Activated T-cell treated with anti-CD3 and anti-CD28 coated beads, Interleukin-2, amount 50 U/mL, for 4 hours (primary cell): ENCODE measurements around the gene SSBP3. TPM values are rescaled to one million over a fixed set of nuclear protein-coding genes. Genes with fewer than 3 reads are reported as not detected.

ENCODE experiments used
- ATAC-seq, 2 donors: fragments of 200-7000 bp; cut with Tn5 transposase; one replicate each; pipeline ENCODE4 v1.10.0; 2021
- DNase-seq: peaks from one replicate; pipeline ENCODE4 v3.0.0-alpha.2; 2020
- H3K27me3 Mint-ChIP-seq: one replicate; pipeline ENCODE4 v1.8.0; 2021; ENCODE audit warnings: low read depth, mixed read lengths
- H3K36me3 Mint-ChIP-seq: one replicate; pipeline ENCODE4 v1.8.0; 2022; ENCODE audit warnings: mixed read lengths; ENCODE audit not compliant: insufficient read depth
- H3K4me1 Mint-ChIP-seq: one replicate; pipeline ENCODE4 v1.8.0; 2021; ENCODE audit warnings: low read depth, mixed read lengths
- H3K4me3 Mint-ChIP-seq: one replicate; pipeline ENCODE4 v1.8.0; 2021; ENCODE audit warnings: mild to moderate bottlenecking, moderate library complexity, mixed read lengths
- H3K9me3 Mint-ChIP-seq: one replicate; pipeline ENCODE4 v1.8.0; 2021; ENCODE audit warnings: mixed read lengths
- total RNA-seq, 3 donors: library from RNA; stranded (reverse); gene quantifications; one replicate each; pipeline ENCODE4 v1.2.1, GENCODE V29; 2021

The SSBP3 gene
- total RNA-seq, 3 donors from 2014 or later: 36.2 to 39.1 (median 37.5) TPM

DNA sequence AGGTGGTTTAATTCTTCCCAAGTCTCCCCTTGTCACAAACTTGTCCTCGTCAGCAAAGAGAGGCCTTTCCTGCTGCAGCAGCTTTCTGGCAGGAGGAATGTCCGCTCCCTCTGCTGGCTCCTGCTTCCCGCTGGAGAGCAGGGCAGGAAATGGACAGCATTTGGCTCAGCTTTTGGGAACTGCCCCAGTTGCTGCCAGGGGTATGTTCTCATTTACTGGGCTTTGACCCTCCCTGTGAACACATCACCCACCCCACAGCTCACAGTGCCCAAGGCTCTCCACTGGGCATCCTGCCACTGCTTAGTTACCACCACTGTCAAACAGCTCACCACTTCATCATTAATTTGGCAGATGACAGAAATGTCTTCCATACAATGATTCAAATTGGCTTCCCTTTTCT lies 130.8 kb downstream of the SSBP3 start:
- no peak overlapping the region for H3K4me3 Mint-ChIP-seq
- no peak for ATAC-seq
- no peak for DNase-seq
- no peaks in the 10 kb centered on the region for H3K9me3 Mint-ChIP-seq
- H3K4me1 Mint-ChIP-seq: peaks cover 27% of the 10 kb centered on the region
- H3K27me3 Mint-ChIP-seq: no peaks in the 10 kb centered on the region
- peaks cover 8% of the 10 kb centered on the region for H3K36me3 Mint-ChIP-seq

DNA sequence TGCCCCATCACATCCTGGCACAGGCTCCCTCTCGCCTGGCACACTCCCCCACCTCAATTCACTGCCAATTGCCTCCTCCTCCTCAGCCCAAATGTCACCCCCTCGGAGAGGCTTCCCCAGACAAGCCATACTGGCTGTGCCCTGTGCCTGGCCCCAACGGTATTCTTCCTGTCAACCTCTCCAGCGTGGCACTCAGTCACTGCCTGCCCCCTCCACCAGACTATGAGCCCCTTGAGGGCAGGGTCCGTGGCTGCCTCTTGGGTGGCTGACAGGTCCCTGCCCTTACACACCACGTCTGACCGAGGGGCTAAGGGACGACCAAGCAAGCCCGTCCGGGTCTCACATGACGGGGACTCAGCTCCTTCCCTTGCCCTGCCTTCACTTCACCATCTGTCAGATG lies 131.3 kb downstream of the SSBP3 start:
- Mint-ChIP-seq H3K4me1 (peaks cover 22% of the 10 kb centered on the region), H3K27me3 (no peaks in the 10 kb centered on the region), H3K4me3 (no peak overlapping the region), H3K9me3 (no peaks in the 10 kb centered on the region), H3K36me3 (peaks cover 4% of the 10 kb centered on the region)
- no peak for DNase-seq
- ATAC-seq: no peak

DNA sequence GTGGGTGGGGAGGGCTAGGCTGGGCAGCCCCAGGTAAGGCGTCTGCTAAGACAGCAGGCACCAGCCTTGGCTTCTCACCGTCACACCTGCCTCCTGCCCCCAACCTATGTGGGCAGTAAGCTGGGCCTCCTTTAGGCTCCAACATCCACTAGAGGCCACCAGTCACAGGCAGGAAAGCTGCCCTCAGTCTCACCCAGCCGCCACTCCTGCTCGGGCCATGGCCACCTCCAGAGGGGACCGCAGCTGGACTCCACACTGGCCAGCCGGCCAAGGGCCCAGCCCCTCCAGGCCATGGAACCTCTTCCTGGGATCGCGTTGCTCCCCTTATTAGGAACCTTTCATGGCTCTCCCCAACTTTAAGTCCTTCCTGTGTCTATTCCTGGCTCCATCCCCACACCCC lies 131.7 kb downstream of the SSBP3 start:
- DNase-seq (no peak), ATAC-seq (no peak)
- H3K27me3 Mint-ChIP-seq: no peaks in the 10 kb centered on the region
- H3K4me1 Mint-ChIP-seq: peaks cover 18% of the 10 kb centered on the region
- peaks cover 3% of the 10 kb centered on the region for H3K36me3 Mint-ChIP-seq
- H3K4me3 Mint-ChIP-seq: no peak overlapping the region
- no peaks in the 10 kb centered on the region for H3K9me3 Mint-ChIP-seq

DNA sequence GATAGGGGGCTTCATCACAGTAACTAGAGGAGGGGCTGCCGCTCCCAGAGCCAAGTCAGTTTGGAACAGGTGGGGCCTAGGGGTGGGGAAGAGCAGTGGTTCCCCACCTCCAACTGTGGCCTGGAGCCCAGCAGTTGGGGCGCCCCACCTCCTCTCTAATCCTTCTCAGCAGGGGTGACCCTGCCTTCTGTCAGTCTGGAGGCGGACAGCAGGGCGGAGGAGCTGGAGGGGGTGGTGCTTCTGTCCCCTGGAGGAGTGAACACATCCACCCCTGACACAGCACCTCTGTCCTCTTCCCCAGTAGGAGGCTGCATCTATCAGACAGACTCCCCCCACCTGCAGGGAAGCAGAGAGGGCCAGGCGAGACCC lies 132.4 kb downstream of the SSBP3 start:
- Mint-ChIP-seq H3K27me3 (no peaks in the 10 kb centered on the region), H3K9me3 (no peaks in the 10 kb centered on the region), H3K4me1 (peaks cover 16% of the 10 kb centered on the region), H3K4me3 (no peak overlapping the region), H3K36me3 (peaks cover 3% of the 10 kb centered on the region)
- ATAC-seq (no peak), DNase-seq (no peak)

DNA sequence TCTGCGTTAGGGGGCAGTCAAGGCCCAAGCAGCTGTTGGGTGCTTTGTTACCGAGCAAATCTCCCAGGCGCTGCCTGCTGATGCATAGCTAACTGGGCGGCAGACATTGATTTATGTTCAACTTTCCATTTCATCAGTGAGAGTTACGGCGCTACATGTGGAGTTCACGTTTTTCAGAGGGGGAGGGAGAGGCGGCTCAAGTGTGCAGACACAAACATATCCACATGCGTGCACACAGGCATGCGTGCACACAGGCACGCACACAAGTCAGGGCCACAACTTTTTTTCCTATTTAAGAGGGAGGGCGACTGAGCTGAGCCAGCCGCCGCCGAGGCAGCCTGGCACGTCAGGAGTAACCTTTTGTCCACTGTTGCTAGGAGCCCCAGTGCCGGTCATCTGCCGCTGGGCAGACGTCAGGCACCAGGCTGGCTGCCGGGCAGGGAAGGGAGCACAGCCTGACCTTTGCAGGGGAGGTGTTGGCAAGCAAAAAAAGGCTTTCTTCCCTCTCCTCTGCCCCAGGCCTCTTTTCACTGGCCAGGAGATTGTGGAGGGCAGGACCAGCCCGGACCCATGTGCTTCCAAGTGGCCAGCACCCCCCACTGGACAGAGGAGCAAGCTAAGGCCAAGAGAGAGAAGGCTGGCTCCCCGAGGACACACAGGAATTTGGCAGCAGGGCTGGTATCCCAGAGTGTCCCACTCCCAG lies 133.0 kb downstream of the SSBP3 start:
- H3K9me3 Mint-ChIP-seq: no peaks in the 10 kb centered on the region
- H3K36me3 Mint-ChIP-seq: peaks cover 3% of the 10 kb centered on the region
- ATAC-seq: no peak
- no peak overlapping the region for H3K4me3 Mint-ChIP-seq
- no peak for DNase-seq
- no peaks in the 10 kb centered on the region for H3K27me3 Mint-ChIP-seq
- H3K4me1 Mint-ChIP-seq: peaks cover 16% of the 10 kb centered on the region

DNA sequence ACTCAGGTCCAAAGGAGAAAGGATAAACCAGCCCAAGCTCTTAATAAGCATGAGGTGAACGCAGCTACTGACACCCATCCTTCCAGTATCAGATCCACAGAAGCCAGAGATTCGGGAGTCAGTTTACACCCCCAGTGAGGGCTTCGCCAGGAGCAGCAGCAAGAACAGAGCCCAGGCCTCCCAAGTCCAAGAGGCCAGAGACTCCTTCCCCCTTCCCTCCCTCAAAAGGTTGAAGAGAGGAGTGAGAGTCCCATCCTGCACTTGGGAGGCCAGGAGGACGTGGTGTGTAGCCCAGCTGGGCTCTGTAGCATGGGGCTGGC lies 133.5 kb downstream of the SSBP3 start:
- DNase-seq: no peak
- Mint-ChIP-seq H3K36me3 (peaks cover 3% of the 10 kb centered on the region), H3K4me1 (peaks cover 15% of the 10 kb centered on the region), H3K4me3 (no peak overlapping the region), H3K9me3 (no peaks in the 10 kb centered on the region), H3K27me3 (no peaks in the 10 kb centered on the region)
- no peak for ATAC-seq

DNA sequence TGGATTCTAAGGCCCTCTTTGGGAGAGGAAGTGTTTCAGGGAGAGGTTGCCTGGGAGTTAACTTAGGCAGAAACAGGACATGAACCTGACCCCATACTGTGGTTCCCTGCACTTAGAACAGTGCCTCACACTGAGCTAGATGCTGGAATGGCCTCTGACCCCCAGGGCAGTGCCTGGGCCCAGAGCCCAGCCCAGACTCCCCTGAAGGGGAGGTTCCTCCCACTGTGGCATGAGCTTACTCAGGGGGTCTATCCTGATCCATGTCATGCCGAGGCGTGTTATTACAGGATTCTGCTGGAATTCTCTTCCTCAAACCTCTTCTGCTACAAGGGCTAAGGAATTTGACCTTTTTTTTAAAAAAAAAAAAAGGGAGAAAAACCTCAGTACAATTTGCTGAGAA lies 134.1 kb downstream of the SSBP3 start:
- Mint-ChIP-seq H3K4me3 (no peak overlapping the region), H3K36me3 (peaks cover 3% of the 10 kb centered on the region), H3K4me1 (peaks cover 9% of the 10 kb centered on the region), H3K27me3 (no peaks in the 10 kb centered on the region), H3K9me3 (no peaks in the 10 kb centered on the region)
- ATAC-seq: no peak
- no peak for DNase-seq

DNA sequence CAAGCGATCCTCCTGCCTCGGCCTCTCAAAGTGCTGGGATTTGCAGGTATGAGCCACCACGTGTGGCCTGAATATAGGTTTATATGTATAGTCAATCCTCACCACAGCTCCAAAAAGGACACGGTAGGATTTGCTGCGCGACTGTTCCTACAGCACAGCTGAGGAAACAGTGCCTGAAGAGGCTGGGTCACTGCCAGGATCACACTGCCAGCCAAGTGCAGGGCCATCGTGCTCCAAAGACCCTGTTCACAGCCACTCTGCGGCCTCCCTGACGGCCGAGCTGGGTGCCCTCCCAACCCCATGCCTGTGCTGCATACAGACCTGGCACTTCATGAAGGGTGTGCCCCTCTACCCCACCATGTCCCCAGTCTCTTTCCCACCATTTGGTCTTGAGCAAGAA lies 134.9 kb downstream of the SSBP3 start:
- peaks cover 2% of the 10 kb centered on the region for H3K4me1 Mint-ChIP-seq
- H3K36me3 Mint-ChIP-seq: no peaks in the 10 kb centered on the region
- no peaks in the 10 kb centered on the region for H3K9me3 Mint-ChIP-seq
- DNase-seq (no peak), ATAC-seq (no peak)
- H3K4me3 Mint-ChIP-seq: no peak overlapping the region
- H3K27me3 Mint-ChIP-seq: no peaks in the 10 kb centered on the region

DNA sequence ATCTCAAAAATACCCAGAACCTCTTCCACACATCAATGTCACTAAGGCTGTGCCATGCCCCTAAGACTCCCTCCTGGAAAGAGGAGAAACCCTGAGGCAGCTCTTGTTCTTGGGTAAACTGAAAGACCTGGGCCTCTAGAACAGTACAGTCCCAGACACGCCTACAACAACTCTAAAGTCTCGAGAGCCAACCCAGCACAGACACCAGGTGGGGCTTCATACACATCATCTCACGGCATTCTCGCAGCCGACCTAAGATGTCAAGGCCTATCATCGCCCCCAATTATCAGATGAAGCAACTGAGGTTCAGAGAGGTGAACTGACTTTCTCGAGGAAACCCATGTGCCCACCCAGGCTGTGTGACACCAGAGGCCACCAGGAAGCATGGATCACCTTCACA lies 135.7 kb downstream of the SSBP3 start:
- H3K4me1 Mint-ChIP-seq: peaks cover 2% of the 10 kb centered on the region
- no peaks in the 10 kb centered on the region for H3K27me3 Mint-ChIP-seq
- H3K4me3 Mint-ChIP-seq: no peak overlapping the region
- DNase-seq (no peak), ATAC-seq (no peak)
- no peaks in the 10 kb centered on the region for H3K36me3 Mint-ChIP-seq
- H3K9me3 Mint-ChIP-seq: no peaks in the 10 kb centered on the region

DNA sequence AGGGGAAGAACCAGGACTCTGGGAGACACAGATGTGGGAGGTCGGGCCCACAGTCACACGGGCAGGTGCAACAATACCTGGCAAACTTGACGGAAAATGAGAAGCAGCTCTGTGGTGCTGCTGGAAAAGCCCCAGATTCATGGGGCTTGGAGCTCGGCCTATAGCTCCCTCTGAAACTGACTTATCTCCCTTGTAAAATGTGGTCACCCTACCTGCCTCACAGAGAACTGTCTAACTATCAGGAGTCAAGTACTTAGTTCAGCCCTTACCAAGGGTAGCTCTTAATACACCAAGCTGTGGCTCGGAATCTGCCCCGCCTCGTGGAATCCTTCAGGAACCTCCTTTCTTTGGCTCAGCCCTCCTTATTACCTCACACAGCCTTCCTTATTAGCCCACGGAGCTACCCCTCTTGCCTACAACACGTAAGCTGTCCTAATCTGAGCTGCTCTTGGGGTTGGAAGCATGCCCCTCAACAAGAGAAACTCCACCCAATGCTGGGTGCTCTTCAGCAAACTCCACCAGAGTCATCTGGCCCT lies 137.4 kb downstream of the SSBP3 start:
- no peaks in the 10 kb centered on the region for H3K9me3 Mint-ChIP-seq
- ATAC-seq: no peak
- H3K4me3 Mint-ChIP-seq: no peak overlapping the region
- no peak for DNase-seq
- H3K4me1 Mint-ChIP-seq: peaks cover 2% of the 10 kb centered on the region
- no peaks in the 10 kb centered on the region for H3K36me3 Mint-ChIP-seq
- H3K27me3 Mint-ChIP-seq: no peaks in the 10 kb centered on the region

DNA sequence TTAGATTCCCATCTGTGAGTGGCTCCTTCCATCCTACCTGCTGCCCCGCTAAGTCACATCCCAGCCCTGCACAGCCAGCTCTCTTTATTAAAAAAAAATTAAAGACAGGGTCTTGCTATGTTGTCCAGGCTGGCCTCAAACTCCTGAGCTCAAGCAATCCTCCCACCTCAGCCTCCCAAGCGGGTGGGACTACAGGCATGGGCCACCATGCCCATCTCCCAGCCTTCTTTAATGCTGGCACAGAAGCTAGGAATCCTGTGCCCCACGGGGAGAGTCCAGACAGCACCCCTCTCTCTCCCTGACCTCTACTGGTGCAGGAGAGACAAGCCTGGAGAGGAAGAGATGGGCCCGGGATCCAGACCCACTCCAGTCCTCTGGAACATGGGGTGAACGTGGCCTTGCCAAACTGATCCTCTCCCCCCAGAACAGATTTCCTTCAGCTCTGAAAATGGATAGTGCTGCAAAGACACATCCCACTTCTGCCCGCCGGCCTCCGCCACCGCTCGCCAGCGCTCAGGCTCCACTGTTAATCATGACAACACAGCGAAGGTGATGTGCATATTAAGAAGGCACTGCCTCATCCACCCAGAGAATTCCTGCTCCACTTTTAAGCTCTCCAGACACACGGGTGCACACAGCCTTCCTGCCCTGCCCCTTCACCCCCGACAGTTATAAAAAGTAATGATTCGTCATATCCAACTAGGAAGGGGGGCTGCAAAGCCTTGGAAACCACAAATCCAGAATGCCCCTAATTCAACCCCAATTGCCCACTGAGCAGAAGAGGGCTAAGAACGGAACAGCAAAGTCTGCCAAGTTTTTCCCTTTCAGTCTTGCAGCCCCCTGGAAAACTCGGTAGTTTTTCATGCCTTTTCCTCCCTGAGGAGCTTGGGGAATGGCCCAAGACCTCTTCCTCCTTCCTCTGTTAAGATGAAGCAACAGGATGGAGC lies 138.1 kb downstream of the SSBP3 start:
- ATAC-seq (no peak), DNase-seq (no peak)
- Mint-ChIP-seq H3K4me3 (no peak overlapping the region), H3K9me3 (no peaks in the 10 kb centered on the region), H3K4me1 (peaks cover 2% of the 10 kb centered on the region), H3K36me3 (no peaks in the 10 kb centered on the region), H3K27me3 (no peaks in the 10 kb centered on the region)

DNA sequence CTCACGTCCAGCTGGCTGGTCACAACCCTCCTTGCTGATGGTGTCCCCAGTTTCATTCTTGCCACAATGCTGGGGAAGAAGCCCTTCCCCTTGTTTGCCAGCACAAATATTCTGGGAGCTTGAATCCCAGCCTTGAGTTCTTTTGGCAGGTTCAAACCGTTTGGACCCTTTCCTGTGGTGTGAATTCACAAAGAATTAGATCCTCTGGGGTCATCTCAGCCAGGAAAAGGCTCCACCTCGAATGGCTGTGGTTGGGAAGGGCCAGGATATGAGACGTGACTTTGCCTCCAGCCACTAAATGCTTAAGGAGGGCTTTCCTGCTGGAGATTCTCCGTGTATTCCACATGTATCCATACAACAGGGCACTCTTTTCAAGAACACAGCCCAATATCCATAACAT lies 139.3 kb downstream of the SSBP3 start:
- no peaks in the 10 kb centered on the region for H3K27me3 Mint-ChIP-seq
- no peak overlapping the region for H3K4me3 Mint-ChIP-seq
- DNase-seq: no peak
- H3K36me3 Mint-ChIP-seq: no peaks in the 10 kb centered on the region
- H3K4me1 Mint-ChIP-seq: no peaks in the 10 kb centered on the region
- ATAC-seq: no peak
- no peaks in the 10 kb centered on the region for H3K9me3 Mint-ChIP-seq

DNA sequence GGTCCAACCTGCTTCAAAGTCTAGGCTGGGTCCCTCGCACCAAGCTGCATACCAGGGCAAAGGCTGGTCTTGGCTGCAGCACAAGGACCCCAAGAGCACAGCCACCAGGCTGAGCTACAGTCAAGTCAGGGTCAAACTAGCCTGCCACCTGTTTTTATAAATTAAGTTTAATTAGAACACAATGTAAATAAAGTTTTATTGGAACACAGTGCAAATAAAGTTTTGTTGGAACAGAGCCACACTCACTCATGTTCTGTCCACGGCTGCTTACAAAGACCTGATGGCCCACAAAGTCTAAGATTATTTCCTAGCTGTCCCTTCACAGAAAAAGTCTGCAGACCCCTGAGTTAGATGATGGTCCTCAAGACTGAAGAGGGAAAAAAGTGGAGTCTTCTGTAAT lies 140.0 kb downstream of the SSBP3 start:
- no peaks in the 10 kb centered on the region for H3K27me3 Mint-ChIP-seq
- no peaks in the 10 kb centered on the region for H3K9me3 Mint-ChIP-seq
- H3K4me3 Mint-ChIP-seq: no peak overlapping the region
- DNase-seq (no peak), ATAC-seq (no peak)
- no peaks in the 10 kb centered on the region for H3K36me3 Mint-ChIP-seq
- no peaks in the 10 kb centered on the region for H3K4me1 Mint-ChIP-seq

DNA sequence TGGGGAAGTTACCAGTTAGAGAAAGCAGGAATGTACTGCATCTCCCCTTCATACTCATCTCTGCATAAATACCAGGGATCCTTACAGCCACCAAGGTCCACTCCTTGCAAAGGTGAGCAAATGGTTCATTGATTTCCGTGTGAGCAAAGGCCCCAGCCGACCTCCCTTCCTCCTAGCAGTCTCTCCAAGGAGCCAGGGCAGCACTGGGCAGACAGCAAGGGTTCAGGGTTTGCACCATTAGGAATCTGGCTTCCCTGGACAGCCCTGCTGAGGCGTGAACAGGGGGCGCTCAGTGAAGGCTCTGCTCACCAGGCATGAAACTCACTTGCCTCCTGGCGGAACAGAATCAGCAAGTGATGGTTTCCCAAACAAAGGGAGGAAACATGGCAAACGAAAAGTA lies 140.5 kb downstream of the SSBP3 start:
- Mint-ChIP-seq H3K27me3 (no peaks in the 10 kb centered on the region), H3K36me3 (no peaks in the 10 kb centered on the region), H3K4me1 (no peaks in the 10 kb centered on the region), H3K4me3 (no peak overlapping the region), H3K9me3 (no peaks in the 10 kb centered on the region)
- DNase-seq (no peak), ATAC-seq (no peak)

DNA sequence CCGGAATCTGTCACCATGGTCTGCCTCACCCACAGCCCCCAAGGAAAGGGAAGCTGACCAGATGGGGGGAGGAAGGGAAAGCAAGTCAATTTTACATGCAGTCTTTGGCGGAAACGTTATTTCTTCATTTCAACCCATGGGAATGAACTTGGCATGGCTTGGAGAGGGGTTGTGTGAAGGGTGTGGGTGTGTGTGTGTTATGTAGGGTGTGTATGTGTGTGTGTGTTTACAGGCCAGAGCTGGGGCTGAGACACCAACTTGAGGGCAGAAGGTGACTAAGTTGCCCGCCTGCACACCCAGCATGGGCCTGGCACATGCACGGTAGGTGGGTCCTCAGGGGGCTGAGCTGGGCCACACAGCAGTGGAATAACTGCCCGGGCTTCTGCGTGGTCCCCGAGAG lies 141.1 kb downstream of the SSBP3 start:
- Mint-ChIP-seq H3K9me3 (no peaks in the 10 kb centered on the region), H3K27me3 (no peaks in the 10 kb centered on the region), H3K36me3 (no peaks in the 10 kb centered on the region), H3K4me3 (no peak overlapping the region), H3K4me1 (no peaks in the 10 kb centered on the region)
- DNase-seq (no peak), ATAC-seq (no peak)
